SK-N-SH (cell line): Measurements from ENCODE around the gene EPB41L3. TPM values are rescaled to one million over a fixed set of nuclear protein-coding genes. Genes with fewer than 3 reads are reported as not detected.

Experiments
- CTCF ChIA-PET: fragments of 300-600, 350-600 bp; formaldehyde crosslinking; extraction: SDS; loops from one replicate; lab custom pipeline; 2021; lab: Yijun Ruan, JAX
- POLR2A ChIA-PET: fragments of 350-600 bp; sonication (Branson Sonifier 250); formaldehyde crosslinking; extraction: SDS; loops from one replicate; lab custom pipeline; 2020; ENCODE audit warnings: antibody characterized with exemption, inconsistent platforms; lab: Yijun Ruan, JAX
- DNase-seq: peaks from one replicate; pipeline ENCODE4 v3.0.0; 2012
- H2AFZ ChIP-seq: fragments of 200-600 bp; sonication (generic); 2 replicates; pipeline ENCODE4 v1.8.1; 2016; ENCODE audit warnings: antibody characterized with exemption, mild to moderate bottlenecking, low read depth
- H3F3A ChIP-seq: fragments of 200-600 bp; sonication (generic); replicated peaks from 2 replicates; pipeline ENCODE3; 2016; ENCODE audit warnings: antibody characterized with exemption, mild to moderate bottlenecking; ENCODE audit not compliant: insufficient read depth
- H3K27ac ChIP-seq, 2 experiments: fragments of 200-500 bp in 1 of 2; fragments of 200-600 bp in 1 of 2; sonication (Bioruptor generic) in 1 of 2; sonication (generic), shearing (Covaris generic) in 1 of 2; 2 replicates each; pipeline versions ENCODE4 v1.5.1 to v1.6.1; 2014 to 2016; ENCODE audit warnings: low read depth in 2 of 2, inconsistent platforms in 1 of 2, low read length in 1 of 2, mild to moderate bottlenecking in 1 of 2, mixed read lengths in 1 of 2
- H3K27me3 ChIP-seq: fragments of 200-600 bp; sonication (generic), shearing (Covaris generic); 2 replicates; pipeline ENCODE4 v1.6.1; 2016; ENCODE audit warnings: mixed run types; ENCODE audit not compliant: insufficient read depth
- H3K36me3 ChIP-seq, 2 experiments: fragments of 200-500 bp in 1 of 2; fragments of 200-600 bp in 1 of 2; sonication (Bioruptor generic) in 1 of 2; sonication (generic) in 1 of 2; replicated peaks in 1 of 2; 2 replicates each; pipeline versions ENCODE3 to v1.5.1; 2014 to 2016; ENCODE audit warnings: low read length in 1 of 2, mild to moderate bottlenecking in 1 of 2; ENCODE audit not compliant: insufficient read depth in 2 of 2, control insufficient read depth in 1 of 2
- H3K4me1 ChIP-seq, 2 experiments: fragments of 200-500 bp in 1 of 2; fragments of 200-600 bp in 1 of 2; sonication (Bioruptor generic) in 1 of 2; sonication (generic), shearing (Covaris generic) in 1 of 2; 2 replicates each; pipeline versions ENCODE4 v1.5.1 to v1.6.1; 2014 to 2016; ENCODE audit warnings: low read depth in 1 of 2, low read length in 1 of 2, mixed run types in 1 of 2; ENCODE audit not compliant: insufficient read depth in 2 of 2, control insufficient read depth in 1 of 2
- H3K4me2 ChIP-seq: fragments of 200-600 bp; sonication (generic), shearing (Covaris generic); 2 replicates; pipeline ENCODE4 v1.6.1; 2017; ENCODE audit warnings: mixed run types
- H3K4me3 ChIP-seq, 2 experiments: fragments of 200-500 bp in 1 of 2; fragments of 200-600 bp in 1 of 2; sonication (Bioruptor generic) in 1 of 2; sonication (generic), shearing (Covaris generic) in 1 of 2; 2 replicates each; pipeline versions ENCODE4 v1.5.1 to v1.8.1; 2014 to 2016; ENCODE audit warnings: low read depth in 2 of 2, inconsistent platforms in 1 of 2, low read length in 1 of 2, mild to moderate bottlenecking in 1 of 2, mixed read lengths in 1 of 2, moderate library complexity in 1 of 2
- H3K79me2 ChIP-seq: fragments of 200-600 bp; sonication (generic); 2 replicates; pipeline ENCODE4 v1.8.1; 2017; ENCODE audit warnings: mild to moderate bottlenecking; ENCODE audit not compliant: insufficient read depth
- H3K9ac ChIP-seq: fragments of 200-600 bp; sonication (generic); 2 replicates; pipeline ENCODE4 v1.6.1; 2017; ENCODE audit warnings: mixed run types
- H3K9me2 ChIP-seq: fragments of 200-600 bp; sonication (generic); 2 replicates; pipeline ENCODE4 v1.6.1; 2017; ENCODE audit warnings: mixed run types
- H3K9me3 ChIP-seq: fragments of 200-600 bp; sonication (generic); 2 replicates; pipeline ENCODE4 v1.6.1; 2017; ENCODE audit warnings: mixed run types, mild to moderate bottlenecking, moderate library complexity
- H4K20me1 ChIP-seq: fragments of 200-600 bp; sonication (generic); 2 replicates; pipeline ENCODE4 v1.6.1; 2017; ENCODE audit warnings: mild to moderate bottlenecking, mixed run types; ENCODE audit not compliant: insufficient read depth
- CHD2 ChIP-seq: fragments of 150-350 bp; IDR thresholded peaks from 2 replicates; pipeline ENCODE4 v1.6.1; 2018; ENCODE audit warnings: low read length; ENCODE audit not compliant: partially characterized antibody
- CTCF ChIP-seq: fragments of 200-600 bp; sonication (generic); IDR thresholded peaks from 2 replicates; pipeline ENCODE4 v1.6.1; 2017; ENCODE audit warnings: antibody characterized with exemption, mild to moderate bottlenecking, moderate library complexity
- EP300 ChIP-seq, 2 experiments: IDR thresholded peaks; 2 replicates each; pipeline versions ENCODE4 v1.4.0 to v1.6.1; 2012; ENCODE audit warnings: borderline replicate concordance in 1 of 2, low read depth in 1 of 2, low read length in 1 of 2
- FOXJ3 ChIP-seq: sonication (generic); formaldehyde crosslinking; IDR thresholded peaks from 2 replicates; pipeline ENCODE4 v1.5.1; 2020; ENCODE audit warnings: mild to moderate bottlenecking, missing genetic modification reagents
- FOXM1 ChIP-seq: IDR thresholded peaks from 2 replicates; pipeline ENCODE4 v1.4.0; 2012; ENCODE audit warnings: low read depth, mild to moderate bottlenecking
- MXI1 ChIP-seq: IDR thresholded peaks from 2 replicates; pipeline ENCODE4 v1.6.1; 2012; ENCODE audit warnings: mild to moderate bottlenecking, low read depth, low read length, improper control_type of control experiment
- PBX3 ChIP-seq: IDR thresholded peaks from 2 replicates; pipeline ENCODE4; 2012
- RCOR1 ChIP-seq: fragments of 150-350 bp; IDR thresholded peaks from 2 replicates; pipeline ENCODE4 v1.6.1; 2017; ENCODE audit warnings: antibody characterized with exemption, low read length
- RXRA ChIP-seq: IDR thresholded peaks from 2 replicates; pipeline ENCODE4 v1.4.0; 2012; ENCODE audit warnings: low read depth, mild to moderate bottlenecking, borderline replicate concordance
- SMC3 ChIP-seq: IDR thresholded peaks from 2 replicates; pipeline ENCODE4 v1.6.1; 2012; ENCODE audit warnings: low read depth, low read length, improper control_type of control experiment
- TCF12 ChIP-seq: IDR thresholded peaks from 2 replicates; pipeline ENCODE4 v1.4.0; 2012
- ZBTB33 ChIP-seq: IDR thresholded peaks from 2 replicates; pipeline ENCODE4 v1.4.0; 2012; ENCODE audit warnings: low read depth, borderline replicate concordance
- WGBS: methylation state at CpG from one replicate; pipeline ENCODE4 v1.1.6; 2017; ENCODE audit warnings: low lambda C conversion rate; 5-methylcytosine and 5-hydroxymethylcytosine counted together
- polyA plus RNA-seq, 3 experiments: library from polyadenylated mRNA; depleted of rRNA; stranded (reverse); fragments of >200 nt; gene quantifications; 2 replicates each; pipeline ENCODE4 v1.2.3, GENCODE V29; 2012

EPB41L3 gene
- polyA plus RNA-seq, 1 of the 3 experiments (the other 2 are of a cell fraction) = 0.15 TPM

GRCh38 chr18:5478261-5478660, 65.5 kb downstream of the EPB41L3 start:
- no peak overlapping the region for H3K4me3 ChIP-seq
- 16% methylated on average over 4 of the region's 4 CpGs for WGBS
- CTCF ChIA-PET = no interaction called here
- no peaks in the 10 kb centered on the region for H3K4me1 ChIP-seq
- H3K9me3 ChIP-seq = no peaks in the 10 kb centered on the region
- no peaks in the 10 kb centered on the region for H3K36me3 ChIP-seq
- no peak for DNase-seq
- no peaks in the 10 kb centered on the region for H3K9me2 ChIP-seq
- POLR2A ChIA-PET = no interaction called here
- no peak overlapping the region for H3K27ac ChIP-seq
- H3K79me2 ChIP-seq = no peaks in the 10 kb centered on the region
- H4K20me1 ChIP-seq = no peaks in the 10 kb centered on the region
- H2AFZ ChIP-seq = no peak overlapping the region
- no peak overlapping the region for H3K4me2 ChIP-seq
- TF ChIP-seq FOXM1 (no peak), CTCF (no peak), PBX3 (no peak), ZBTB33 (no peak), CHD2 (no peak), EP300 (IDR thresholded peaks at IDR 0.05; ENCODE audit: borderline replicate concordance in 1 of 2, low read depth in 1 of 2, low read length in 1 of 2) (no peak), MXI1 (no peak), TCF12 (no peak), FOXJ3 (CRISPR knock-in tag) (no peak), RCOR1 (no peak), RXRA (no peak), SMC3 (no peak)
- TF ChIP-seq, all 33 proteins: peak for 0
- H3F3A ChIP-seq = no peaks in the 10 kb centered on the region
- H3K27me3 ChIP-seq = no peaks in the 10 kb centered on the region
- H3K9ac ChIP-seq = no peak overlapping the region
